Right hindlimb (tissue), 1 donor: ENCODE data around the gene DRD1.
"Not testable (repeated sequence)": the region's sequence is repeated elsewhere in the genome, so short reads cannot be mapped to it uniquely, and the experiment has no call there.

ENCODE experiments used
- DNase-seq: peaks from one replicate; pipeline ENCODE4 v3.0.0-alpha.2; 2018

Gene DRD1

GRCh38 chr5:175467983-175468690, 24.2 kb upstream of the DRD1 start:
- no peak for DNase-seq

GRCh38 chr5:175466700-175467318, 22.8 kb upstream of the DRD1 start:
- peak; percentile 80 for DNase-seq

- no peak for DNase-seq
Measured at GRCh38 chr5:175465282-175465681, 21.3 kb upstream of the DRD1 start.

GRCh38 chr5:175464942-175465233, 20.9 kb upstream of the DRD1 start:
- no peak for DNase-seq

GRCh38 chr5:175464074-175464941, 20.3 kb upstream of the DRD1 start:
- peak; percentile 44 for DNase-seq

- no peak for DNase-seq
Measured at GRCh38 chr5:175463641-175464040, 19.7 kb upstream of the DRD1 start.

- no peak for DNase-seq
Measured at GRCh38 chr5:175461370-175461769, 17.4 kb upstream of the DRD1 start.

- DNase-seq = no peak
Measured at GRCh38 chr5:175460552-175460951, 16.6 kb upstream of the DRD1 start.

- no peak for DNase-seq
Measured at GRCh38 chr5:175460126-175460525, 16.1 kb upstream of the DRD1 start.

GRCh38 chr5:175457466-175457865, 13.5 kb upstream of the DRD1 start:
- DNase-seq = no peak

- no peak for DNase-seq
Measured at GRCh38 chr5:175456105-175456742, 12.2 kb upstream of the DRD1 start.

- not testable (repeated sequence) for DNase-seq
Measured at GRCh38 chr5:175454338-175454737, 10.4 kb upstream of the DRD1 start.

GRCh38 chr5:175452166-175452565, 8.2 kb upstream of the DRD1 start:
- DNase-seq = no peak

- no peak for DNase-seq
Measured at GRCh38 chr5:175448276-175448675, 4.3 kb upstream of the DRD1 start.

- no peak for DNase-seq
Measured at GRCh38 chr5:175447571-175447970, 3.6 kb upstream of the DRD1 start.

- not testable (repeated sequence) for DNase-seq
Measured at GRCh38 chr5:175446378-175446777, 2.4 kb upstream of the DRD1 start.

GRCh38 chr5:175444905-175445456, 999 bp upstream of the DRD1 start:
- no peak for DNase-seq

GRCh38 chr5:175443514-175444059, 395 bp downstream of the DRD1 start:
- no peak for DNase-seq

- no peak for DNase-seq
Measured at GRCh38 chr5:175438234-175438857, 5.6 kb downstream of the DRD1 start.

- DNase-seq = no peak
Measured at GRCh38 chr5:175436359-175436758, 7.6 kb downstream of the DRD1 start.

GRCh38 chr5:175434800-175435199, 9.2 kb downstream of the DRD1 start:
- DNase-seq = no peak

GRCh38 chr5:175427762-175428161, 16.2 kb downstream of the DRD1 start:
- no peak for DNase-seq
